Measurements from ENCODE around the gene PCCA.
A peak's percentile ranks its signal among the peaks of the same experiment; 100 is the strongest.
"Not testable (repeated sequence)": the region's sequence is repeated elsewhere in the genome, so short reads cannot be mapped to it uniquely, and the experiment has no call there.

The PCCA gene

DNA sequence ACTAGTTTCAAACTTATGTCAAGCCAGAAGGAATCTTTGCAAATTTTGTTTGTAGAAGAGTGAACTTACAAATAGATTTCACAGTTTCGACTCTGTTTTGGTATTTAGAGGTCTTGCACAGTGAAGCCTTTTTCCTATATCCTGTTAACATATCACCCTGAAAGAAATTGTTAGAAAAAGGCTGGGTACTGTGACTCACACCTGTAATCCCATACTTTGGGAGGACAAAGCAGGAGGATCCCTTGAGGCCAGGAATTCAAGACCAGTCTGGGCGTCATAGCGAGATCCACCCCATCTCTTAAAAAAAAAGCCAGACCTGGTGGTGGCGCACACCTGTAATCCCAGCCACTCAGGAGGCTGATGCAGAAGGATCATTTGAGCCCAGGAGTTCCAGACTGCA lies 275.7 kb downstream of the PCCA start:
- no peak for FAIRE-seq

DNA sequence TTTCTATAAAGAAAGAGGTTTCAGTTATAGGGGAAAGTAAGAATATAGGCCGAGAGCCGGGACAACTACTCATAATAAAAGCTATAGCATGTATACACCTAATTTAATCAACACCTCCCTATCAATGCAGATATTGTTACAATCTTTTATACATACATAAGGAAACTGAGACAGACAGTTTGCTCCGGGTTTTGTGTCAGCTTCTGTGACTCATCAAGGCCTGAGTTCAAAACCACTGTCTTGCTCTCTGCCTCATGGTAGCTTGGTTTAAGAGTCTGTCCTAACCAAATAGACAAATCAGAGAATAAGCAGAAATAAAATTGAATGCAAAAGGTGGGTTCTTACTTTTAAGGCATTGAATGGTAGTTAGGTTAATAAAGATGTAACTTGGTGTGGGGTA lies 276.8 kb downstream of the PCCA start:
- no peak for FAIRE-seq

DNA sequence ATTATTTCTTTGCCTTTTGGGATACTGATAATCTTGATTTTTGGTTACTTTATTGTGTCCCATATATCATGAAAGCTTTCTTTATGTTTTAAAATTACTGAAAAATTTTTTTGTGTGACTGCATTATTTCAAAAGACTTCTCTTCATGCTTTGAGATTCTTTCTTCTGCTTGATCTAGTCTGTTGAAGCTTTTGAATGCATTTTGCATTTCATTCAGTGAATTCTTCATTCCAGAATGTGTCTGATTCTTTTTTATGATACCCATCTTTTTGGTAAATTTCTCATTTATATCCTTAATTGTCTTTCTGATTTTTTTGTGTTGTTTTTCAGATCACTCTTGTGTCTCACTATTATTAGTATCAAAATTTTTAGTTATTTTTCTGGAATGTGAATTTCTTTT lies 289.6 kb downstream of the PCCA start:
- no peak for FAIRE-seq

DNA sequence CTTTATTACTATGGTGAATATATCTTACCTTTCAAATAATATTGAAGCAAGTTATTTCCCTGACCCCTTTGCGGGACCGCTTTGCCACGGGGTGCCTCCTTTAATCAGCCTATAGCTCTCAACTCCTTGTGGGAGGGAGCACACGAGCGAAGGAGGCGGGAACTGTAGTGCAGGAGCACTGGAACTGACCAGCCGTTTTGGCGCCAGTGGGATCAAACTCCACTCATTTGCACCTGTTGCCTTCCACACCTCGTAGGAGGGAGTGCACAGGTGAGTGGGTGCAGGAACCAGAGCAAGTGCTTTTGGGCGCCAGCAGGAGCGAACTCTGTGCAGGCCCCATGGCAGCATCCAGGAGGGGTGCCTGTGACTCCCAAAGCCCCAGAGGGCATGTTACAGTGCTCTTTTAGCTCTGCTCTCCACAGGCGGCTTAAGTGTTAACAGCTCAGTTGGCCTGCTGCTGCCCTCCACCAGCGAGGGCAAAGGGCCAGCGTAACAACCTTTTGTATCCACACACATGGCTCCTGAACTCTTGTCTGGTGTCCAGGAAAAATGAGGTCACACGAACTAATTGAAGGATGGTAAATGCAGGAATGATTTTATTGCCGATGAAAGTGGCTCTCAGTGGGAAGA lies 292.8 kb downstream of the PCCA start:
- no peak for FAIRE-seq

DNA sequence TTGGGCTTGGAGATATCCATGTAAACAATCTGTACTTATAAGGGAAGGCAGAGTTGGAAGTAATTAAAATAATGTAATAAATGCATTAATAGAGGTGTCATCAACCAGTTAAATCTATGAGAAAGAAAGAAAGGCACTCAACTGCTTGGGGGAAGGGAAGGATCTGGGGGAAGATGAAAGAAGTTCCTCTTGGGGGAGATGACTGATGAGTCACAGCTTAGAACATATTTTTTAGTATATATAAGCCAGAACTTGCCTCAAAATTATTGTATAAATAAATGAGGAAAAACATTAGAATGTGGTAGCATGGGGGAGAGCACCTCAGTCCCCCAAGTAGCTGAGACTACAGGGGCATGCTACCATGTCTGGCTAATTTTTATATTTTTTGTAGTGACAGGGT lies 293.9 kb downstream of the PCCA start:
- FAIRE-seq = no peak

DNA sequence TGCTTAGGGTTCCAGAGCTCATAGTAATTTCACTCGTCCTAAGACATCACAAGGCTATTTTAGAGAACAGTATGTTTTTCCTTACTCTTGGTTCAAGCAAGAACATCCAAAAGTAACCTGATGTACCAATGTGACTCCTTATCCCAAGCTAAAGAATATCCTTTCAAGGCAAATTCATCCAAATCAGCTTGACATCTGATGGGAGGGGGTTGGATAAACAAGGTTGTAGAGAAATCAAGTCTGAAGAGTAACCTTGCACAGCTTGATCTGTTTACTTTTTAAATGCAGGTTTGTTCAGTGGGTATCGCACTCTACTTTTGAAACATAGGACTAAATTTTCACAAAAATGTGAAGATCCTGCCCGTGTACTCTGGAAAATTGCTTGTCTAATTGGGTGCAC lies 298.5 kb downstream of the PCCA start:
- no peak for FAIRE-seq

DNA sequence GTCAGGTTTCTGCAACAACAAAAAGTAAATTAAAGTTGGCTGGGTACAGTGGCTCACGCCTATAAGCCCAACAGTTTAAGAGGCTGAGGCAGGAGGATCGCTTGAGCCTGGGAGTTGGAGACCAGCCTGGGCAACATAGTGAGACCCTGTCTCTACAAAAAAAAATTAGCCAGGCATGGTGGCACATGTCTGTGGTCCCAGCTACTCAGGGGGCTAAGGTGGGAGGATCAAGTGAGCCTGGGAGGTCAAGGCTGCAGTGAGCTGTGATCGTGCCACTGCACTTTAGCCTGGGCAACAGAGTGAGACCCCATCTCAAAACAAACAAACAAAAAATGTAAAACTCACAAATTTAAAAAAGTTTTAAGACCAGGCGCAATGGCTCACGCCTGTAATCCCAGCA lies 299.3 kb downstream of the PCCA start:
- FAIRE-seq = not testable (repeated sequence)

DNA sequence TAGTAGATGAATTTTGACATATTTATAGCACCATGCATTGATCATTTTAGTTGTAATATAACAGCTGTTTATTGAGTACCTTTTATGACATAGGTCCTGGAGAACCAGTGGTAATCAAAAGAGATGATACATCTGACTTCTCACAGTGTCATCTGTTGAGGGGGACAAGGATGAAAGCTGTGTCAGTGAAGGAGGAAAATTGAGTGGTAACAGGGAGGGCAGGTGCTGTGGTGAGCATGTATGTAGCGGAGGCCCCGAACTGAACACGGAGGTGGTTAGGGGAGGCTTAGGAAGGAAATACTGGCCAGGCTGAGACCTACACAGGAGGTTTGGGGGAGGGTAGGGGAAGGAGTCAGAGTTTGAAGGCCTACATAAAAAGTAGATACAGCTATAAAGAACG lies 300.0 kb downstream of the PCCA start:
- no peak for FAIRE-seq

DNA sequence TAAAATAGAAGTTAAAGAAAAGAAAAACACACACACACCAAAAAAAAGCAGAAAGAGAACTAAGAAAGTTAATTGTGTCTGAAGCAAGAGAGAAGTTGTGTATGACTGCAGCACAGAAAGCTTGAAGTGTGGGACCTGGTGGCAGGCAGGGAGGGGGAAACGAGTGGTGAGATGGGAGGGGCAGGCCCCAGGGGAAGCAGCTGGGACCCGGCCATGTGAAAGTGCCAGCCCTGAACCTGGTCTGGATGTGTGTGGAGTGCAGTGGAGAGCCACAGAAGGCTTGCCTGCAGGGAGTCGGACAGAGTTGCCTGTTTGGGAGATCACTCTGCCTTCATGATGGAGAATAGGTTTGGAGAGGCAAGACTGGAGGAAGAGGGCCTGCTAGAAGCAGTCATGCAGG lies 300.7 kb downstream of the PCCA start:
- no peak for FAIRE-seq

DNA sequence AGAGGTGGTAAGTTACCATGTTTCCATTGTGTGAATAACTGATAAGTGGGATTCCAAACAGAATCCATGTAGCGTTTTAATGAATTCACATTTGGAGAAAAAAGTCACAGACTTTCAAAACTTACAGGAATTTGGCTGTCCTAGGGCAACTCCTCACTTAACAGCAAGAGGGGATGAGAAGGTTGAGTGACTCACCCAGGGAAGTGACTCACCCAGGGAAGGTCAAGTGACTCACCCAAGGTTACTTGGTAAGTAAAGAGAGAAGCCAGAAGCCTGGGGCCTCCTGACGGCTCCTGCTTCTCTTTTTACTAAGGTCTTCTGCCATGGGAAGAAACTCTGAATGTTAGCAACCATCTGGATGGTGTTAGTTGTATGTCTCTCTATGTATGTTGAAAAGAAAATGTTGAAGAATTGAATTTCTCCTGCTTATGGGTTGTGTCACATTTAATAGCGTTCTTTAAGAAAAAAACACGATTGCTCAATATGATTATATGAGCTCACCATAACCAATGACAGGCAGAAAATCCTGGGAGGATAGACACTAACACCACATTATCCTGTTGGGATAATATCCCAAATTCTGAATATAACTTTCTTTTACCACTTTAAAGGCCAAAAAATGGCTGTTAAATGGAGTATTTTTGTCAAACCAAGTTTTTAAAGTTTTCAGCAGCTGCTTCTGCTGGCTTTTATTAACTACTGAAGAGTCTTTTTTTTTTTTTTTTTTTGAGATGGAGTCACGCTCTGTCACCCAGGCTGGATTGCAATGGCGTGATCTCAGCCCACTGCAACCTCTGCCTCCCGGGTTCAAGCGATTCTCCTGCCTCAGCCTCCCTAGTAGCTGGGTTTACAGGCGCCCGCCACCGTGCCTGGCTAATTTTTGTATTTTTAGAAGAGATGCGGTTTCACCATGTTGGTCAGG lies 304.1 kb downstream of the PCCA start:
- peak; percentile 47 for FAIRE-seq

DNA sequence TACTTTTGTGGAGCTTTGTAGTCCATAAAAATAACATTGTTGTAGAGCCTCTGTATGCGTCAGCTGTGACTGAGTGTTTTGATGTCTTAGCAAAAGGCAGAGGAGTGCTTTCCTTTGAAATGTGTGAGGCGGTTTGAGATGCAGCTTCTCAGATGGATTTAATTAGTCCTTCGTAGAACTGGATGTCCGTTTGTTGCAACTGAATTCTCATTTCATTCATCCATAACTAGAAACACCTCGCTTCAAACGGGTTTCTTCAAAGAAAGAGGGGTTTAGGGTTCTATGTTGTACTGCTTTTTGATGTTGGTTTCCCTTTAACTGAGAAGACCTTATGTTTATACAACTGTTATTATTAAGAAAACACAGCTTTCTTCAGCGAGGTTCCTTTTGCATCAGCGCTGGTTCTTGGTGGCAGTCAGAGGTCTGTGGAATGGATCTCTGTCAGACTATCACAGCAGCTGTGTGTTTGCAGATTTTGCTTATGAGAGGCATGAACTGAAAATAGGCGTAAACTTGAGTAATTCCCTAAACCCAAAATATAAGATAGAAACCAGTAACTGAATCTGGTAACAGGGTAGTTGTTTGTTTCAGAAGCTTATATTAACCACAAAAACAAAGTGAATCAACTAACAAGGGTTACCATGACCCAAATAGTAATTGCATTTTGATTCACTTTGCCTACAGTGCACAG lies 305.3 kb downstream of the PCCA start:
- FAIRE-seq = no peak

DNA sequence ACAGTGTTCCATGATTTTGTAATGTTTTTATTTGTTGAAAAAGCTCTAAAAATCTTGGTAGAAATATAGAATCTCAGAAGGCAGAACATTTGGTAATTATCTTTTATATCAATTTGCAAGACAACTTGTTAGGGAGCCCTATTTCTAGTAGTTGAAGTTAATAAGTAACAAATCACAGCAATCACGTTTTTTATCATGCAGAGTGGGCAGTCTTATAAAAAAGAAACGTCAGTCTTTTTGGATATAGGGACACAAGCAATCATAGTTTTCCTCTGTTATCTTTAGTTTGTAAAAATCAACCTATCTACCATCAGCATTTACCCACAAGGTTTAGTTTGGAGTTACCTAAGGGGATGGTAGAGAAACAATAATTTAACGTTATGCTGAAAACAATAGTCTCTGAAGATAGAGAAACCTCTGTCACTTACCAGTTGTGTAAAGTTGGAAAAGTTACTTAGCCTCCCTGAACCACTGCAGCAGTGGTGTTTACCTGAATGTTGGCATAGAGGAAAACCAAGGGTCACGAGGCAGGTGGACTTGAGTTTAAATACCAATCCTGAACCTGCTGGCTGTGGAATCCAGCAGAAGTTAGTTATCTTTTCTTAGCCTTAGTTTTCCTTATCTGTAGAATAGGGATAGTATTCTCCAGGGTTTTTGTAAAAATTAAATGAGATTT lies 306.9 kb downstream of the PCCA start:
- no peak for FAIRE-seq

DNA sequence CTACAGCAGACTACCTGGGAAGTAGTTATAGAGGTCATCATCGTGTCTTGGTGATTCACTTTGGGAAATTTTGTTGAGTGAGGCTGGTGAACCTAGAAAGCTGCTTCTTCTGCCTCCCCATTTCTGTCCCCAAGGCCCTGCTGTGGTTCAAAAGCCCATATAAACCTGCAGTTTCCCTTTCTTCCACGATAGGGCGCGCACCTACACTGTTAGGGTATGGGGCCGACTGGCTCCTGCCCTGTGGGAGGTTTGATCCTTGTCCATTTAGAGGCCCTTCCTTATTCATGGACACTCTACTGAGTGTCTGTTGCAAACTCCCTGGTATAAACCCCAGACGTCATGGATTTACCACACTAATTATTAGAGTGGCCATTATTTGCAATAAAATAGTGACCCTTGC lies 307.9 kb downstream of the PCCA start:
- FAIRE-seq = no peak

DNA sequence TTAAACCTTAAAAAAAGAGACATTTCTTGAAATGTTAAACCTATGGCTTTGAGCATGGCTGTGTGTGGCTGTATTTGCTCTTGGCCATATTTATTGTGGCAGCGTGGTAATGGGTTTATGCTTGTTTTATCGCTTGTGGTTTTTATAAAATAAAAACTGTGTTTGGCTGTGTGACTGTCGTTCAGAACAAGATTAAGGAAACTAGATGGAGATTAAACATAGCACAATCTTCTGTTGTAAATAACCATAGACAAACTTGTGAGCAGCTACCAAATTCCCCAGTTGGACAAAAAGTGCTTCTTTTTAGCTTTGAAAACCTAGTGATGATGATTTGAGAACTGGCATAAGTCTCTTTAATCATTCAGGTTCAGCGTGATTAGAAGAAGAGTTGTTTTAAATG lies 308.7 kb downstream of the PCCA start:
- no peak for FAIRE-seq

DNA sequence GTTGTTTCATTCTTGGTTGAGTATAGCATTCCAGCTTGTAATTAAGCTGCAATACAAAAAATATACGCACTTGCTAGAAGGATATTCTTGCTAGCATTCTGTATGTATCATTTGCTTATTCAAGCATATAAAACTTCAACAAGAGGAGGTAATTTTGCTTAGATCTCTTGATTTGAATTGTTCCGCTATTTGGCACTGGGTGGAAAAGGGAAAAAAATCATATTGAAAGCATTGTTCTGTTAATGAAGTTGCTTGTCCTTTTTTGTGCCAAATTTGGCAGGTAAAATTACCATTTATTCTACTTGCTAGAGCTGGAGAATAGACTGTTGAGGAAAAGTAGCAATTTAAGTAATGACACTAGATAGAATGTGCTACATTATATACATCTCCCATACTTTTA lies 309.5 kb downstream of the PCCA start:
- FAIRE-seq = no peak

DNA sequence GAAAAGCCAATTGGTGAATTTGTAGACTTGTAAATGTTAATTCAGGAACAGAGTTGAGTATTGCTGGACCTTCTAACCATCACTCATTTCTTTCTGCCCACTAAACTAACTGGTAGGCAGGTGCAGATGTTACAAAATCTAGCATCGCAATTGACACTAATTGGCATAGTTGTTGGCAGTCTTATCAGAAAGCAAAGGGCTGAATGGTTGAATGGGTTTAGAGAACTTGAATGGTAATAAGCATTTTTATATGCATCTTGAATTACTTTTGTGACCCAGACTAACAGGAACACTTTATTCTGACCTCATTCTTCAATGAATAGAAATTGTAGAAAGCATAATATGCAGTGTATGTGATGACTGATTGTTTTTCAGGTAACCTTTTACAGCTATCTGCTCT lies 310.6 kb downstream of the PCCA start:
- FAIRE-seq = no peak

DNA sequence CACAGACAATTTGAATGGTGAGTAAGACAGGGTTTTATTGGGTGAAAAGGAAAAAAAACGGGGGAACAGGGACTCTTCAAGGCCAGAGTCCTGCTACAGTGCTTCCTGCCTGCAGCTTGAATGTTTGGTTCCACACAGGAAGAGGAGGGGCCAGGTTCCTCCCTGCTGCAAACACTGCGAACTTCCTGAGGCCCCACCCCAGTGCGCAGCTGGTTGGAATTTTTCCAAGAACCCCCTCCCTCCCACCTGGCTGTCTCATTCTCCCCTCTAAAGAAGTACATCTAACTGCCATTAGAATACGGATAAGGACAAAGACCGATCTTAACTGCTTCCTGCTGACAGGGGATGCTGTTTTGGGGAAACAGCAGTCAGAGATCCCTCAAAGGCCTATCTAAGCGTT lies 314.8 kb downstream of the PCCA start:
- no peak for FAIRE-seq

DNA sequence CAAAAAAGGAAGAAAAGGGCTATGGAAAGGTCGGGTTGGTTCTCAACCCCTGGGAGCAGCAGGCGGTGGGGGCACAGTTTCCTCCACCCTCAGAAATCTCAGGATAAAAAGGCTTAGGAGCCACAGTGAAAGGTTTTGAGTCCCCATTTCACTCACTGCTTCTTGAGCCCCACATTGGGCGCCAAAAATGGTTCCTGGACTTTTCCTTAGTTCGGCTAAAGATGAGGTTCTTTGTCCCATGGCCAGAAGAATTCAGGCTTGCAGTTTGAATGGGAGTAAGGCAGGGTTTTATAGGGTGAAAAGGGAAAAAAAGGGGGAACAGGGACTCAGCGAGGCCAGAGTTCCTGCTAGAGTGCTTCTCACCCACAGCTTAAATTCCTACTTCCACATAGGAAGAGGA lies 320.2 kb downstream of the PCCA start:
- no peak for FAIRE-seq

DNA sequence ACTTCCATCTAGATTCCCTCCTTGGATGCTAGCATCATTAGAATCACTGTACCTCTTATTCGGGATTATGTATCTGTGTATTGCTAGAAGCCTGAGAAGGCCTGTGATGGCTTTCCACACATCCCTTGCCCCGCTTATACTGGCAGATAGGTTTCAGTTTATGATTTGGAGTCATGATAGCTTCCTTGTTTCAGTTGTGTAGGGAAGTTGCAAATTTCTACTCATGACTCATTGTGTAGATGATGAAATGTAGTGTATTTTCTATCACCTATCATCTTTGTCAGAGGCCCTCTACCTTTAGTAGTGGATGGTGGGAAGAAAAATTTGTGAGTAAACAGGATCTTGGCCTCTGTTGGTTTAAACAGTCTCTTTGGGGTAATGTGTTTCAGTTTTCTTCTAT lies 334.5 kb downstream of the PCCA start:
- no peak for FAIRE-seq

DNA sequence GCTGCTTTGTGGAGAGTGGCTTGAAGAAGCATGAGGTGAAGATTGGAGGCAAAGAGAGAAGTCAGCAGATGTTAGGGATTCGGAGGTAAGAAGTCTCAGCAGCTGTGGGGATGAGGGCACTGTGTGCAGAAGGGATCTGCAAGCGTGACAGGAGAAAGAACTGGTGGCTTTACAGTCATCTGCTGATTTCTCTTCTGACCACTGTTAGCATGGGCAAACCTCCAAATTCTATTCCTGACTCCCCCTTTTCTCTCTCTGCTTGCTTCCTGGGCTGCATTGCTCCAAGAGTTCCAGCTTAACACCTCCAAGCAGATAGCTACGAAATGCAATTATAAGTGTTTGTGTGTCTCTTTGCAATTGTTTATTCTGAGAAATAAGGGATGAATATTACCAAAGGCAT lies 340.1 kb downstream of the PCCA start:
- no peak for FAIRE-seq

DNA sequence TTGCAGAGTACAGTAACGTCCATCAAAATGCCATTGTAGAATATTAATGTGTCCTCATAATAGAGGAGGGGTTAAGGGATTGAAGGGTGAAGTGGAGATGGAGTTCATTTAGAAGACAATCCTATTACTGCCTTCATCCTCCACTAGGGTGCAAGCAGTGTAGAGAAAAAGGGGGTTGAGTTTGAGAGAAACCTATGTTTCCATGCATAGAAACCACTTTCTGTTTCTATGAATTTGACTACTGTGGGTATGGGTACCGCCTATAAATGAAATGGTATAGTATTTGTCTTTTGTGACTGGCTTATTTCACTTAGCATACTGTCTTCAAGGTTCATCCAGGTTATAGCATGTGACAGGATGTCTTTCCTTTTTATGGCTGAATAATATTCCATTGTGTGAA lies 343.7 kb downstream of the PCCA start:
- no peak for FAIRE-seq

DNA sequence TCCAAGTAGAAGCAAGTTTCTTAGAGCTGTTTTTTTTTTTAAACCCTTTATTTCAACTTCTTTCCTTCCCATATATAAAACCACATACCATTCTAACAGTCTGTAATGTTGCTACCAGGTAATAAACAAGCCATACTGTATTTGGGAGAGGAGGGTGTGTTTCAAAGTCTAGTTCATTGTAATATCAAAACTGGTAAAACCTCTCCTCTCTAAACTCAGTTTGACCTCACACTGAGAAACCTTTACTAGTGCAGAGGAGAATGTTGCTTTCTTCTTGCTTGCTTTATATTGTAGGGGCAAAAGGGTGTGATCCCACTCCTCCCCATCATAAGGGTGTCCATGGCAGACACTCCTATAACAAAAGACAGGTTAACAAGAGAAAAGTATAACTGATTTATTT lies 344.6 kb downstream of the PCCA start:
- no peak for FAIRE-seq

DNA sequence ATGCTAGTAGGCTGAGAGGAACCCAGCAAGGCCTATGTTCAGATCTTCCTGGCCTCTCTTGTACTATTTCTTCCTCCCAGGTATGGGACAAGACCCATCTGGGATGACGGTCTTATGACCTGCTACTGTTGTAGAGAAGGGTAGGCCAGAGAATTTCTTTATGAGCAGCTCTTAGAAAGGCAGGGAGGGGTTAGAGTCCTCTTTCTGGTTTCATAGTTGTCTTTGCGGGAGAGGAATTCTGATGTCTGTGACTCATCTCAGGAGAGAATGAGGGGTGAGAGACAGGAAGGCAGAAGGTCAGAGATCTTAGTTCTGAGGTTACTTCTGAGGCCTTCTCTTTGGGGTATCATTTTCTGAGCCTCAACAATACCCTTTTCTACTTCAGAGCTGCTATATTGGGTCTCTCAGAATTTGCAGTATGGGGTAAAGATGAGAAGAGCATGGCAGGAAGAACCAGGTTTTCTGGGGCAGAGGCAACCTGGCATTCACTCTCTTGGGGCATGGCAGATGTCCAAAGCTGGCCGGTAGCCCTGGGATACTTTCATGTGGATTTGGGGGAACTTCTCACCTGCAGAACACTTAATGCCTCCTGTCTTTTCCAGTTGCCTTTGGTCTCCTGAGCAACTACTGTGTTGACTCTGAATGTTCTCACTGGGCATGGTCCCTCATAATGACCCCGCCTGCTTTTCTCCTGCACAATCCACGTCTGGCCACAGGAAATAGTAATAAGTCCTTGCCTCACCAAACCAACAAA lies 345.3 kb downstream of the PCCA start:
- FAIRE-seq = no peak
